NOMO-1 (cell line): ENCODE measurements around the gene HLCS.

Experiments
- DNase-seq, 2 experiments: peaks; one replicate each; lab custom pipeline; 2025; ENCODE audit not compliant: unreplicated experiment in 2 of 2; lab: John Stamatoyannopoulos, UW

HLCS gene

GRCh38 chr21:36889401-36889800 is 77.1 kb downstream of the HLCS start:
- DNase-seq = no peak

- no peak for DNase-seq
Observed at GRCh38 chr21:36888466-36888865, 78.0 kb downstream of the HLCS start.

- no peak for DNase-seq
Observed at GRCh38 chr21:36887963-36888362, 78.5 kb downstream of the HLCS start.

DNA sequence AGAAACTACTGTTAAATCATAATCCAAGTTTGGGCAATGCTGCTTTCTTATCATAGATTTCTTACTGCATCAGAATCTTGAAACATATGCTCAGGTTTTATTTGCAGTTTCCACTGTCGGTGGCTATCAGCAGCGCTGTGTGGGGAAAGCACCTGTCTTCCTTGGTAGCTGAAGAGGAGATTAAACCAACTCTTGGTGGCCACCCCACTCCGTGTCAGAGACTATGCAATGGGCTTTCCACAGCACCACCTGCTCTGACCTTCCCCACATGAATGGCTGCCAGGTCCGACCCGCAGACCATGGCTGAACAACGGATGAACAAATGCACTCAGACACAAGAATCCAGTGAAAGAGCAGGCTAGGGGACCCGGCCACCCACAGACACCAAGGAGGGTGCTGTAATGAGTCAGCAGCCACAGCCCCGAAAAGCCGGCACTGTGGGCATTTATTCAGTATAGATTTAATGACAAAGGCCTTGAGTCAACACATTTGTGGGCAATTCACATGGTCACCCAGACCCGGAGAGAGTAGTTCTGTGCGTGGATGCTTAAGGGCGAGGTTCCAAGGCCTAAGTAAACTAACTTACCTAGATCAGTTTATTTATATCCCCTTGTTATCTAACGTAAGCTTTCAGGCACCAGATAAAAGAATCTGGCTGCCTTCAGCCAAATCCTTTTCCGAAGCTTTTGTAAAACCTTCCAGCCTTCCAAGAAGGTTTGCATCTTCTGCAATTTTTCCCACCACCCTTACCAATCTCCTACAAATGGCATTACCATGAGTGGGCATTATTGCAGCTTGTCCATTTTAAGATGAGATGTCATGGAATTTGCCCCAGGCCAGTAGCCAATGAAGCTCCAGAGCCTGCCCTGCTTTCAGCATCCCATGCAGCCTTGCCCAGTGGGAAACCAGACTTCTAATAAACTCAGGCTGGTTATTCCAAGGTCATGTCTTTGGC is 82.7 kb downstream of the HLCS start:
- no peak for DNase-seq

DNA sequence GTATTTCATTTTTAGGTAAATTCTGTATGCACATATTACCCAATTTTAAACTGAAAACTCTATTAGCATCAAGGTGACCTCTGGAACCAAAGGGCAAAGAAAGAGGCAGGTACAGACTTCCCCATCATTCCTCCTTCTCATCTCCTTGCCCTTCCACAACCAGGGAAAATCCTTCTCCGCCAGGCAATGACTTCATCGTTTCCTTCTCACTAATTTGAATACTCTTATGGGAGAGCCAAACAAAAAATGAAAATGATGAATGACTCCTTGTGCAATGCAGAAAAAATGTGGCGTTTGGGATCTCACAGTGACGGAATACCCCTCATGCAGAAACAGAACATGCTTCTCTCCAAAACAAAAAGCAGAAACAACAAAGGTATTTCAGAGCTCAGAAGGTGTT is 83.7 kb downstream of the HLCS start:
- no peak for DNase-seq

GRCh38 chr21:36881228-36881627 is 85.2 kb downstream of the HLCS start:
- no peak for DNase-seq

DNA sequence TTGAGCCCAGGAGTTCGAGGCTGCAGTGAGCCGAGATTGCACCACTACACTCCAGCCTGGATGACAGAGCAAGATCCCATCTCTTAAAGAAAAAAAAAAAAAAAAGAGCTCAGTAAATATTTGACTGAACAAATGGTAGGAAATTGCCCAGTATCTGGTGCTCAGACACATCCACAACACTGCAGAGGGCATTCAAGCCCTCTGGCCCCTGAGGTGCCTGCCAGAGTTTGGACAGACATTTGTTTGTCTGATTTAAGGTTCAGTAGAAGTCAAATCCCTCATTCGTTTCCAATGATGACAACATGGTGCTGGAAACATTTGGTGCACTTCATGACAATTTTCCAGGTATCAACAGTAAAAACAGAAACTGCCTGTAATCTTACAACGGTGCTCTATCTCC is 86.6 kb downstream of the HLCS start:
- DNase-seq = no peak

DNA sequence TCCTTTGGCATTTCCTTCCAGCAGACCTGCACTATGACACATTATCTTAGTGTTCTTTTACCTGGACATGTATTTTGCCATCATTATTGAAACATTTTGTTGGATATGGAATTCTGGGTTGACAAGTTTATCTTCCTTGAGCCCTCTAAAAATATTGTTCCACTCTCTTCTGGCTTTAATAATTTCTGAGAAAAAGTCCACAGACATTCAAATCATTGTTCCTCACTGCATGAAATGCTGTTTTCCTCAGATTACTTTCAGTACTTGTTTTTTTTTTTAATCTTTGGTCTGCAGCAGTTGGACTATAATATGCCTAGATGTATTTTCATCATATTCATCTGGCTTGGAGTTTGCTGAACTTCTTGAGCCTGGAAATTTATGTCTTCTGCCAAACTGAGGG is 88.7 kb downstream of the HLCS start:
- no peak for DNase-seq

DNA sequence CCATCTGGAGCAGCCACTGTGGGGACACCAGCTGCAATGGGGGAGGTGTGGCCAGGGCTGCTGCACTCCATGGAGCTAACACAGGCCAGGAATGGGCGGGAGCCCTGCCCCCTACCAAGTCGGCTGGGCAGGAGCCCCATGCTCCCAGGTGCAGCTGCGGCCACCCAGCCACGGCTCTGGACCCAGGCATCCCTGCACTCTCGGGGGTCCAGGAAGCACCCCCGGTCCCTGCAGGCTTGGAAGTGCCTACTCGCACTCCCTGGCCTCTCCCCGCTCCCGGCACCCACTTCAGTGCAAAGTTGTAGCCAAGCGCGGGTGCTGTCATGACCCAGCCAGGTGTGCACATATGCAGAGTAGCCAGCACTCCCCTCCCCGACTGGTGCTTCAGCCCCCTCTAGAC is 91.8 kb downstream of the HLCS start:
- DNase-seq = no peak

GRCh38 chr21:36873513-36873912 is 93.0 kb downstream of the HLCS start:
- no peak for DNase-seq

GRCh38 chr21:36867291-36867905 is 99.1 kb downstream of the HLCS start:
- no peak for DNase-seq

- no peak for DNase-seq
Observed at GRCh38 chr21:36866419-36866818, 100.0 kb downstream of the HLCS start.

GRCh38 chr21:36864974-36865373 is 101.5 kb downstream of the HLCS start:
- no peak for DNase-seq

GRCh38 chr21:36863260-36863659 is 103.2 kb downstream of the HLCS start:
- DNase-seq = no peak

- DNase-seq = no peak
Observed at GRCh38 chr21:36861595-36862323, 104.7 kb downstream of the HLCS start.

GRCh38 chr21:36860736-36861594 is 105.5 kb downstream of the HLCS start:
- DNase-seq = no peak

DNA sequence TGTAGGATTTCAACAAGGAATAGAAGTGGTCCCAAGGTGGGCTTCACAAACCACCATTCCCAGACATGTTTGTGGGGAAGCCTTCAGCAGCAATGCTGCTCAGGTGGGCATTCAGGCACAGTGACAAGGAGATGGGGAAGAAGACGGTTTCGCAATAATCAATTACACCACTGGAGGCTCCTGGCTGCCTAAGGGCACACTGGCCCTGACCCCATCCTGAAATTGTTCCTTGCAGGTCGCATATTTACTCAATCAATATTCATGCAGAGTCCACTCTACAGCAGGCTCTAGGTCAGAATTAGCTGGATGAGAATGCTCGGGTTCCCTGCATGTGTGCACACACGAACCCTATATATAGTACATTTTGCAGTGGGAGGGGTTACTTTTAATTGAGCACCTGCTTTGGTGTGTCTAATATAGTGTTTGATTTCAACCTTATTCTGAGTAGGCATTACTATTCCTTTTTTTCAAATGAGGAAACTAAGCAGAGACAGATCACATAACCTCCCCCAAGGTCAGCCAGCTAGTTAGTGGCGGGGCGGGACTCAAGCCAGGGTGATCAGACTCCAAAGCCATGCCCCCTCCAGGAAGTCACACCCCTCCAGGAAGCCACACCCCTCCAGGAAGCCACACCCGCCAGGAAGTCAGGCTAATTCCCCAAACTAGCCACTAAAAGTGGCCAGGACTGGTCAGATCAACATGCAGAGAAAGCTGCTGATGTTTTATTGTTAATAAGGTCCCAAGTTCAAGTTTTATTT is 106.5 kb downstream of the HLCS start:
- DNase-seq = peak; percentile 93

DNA sequence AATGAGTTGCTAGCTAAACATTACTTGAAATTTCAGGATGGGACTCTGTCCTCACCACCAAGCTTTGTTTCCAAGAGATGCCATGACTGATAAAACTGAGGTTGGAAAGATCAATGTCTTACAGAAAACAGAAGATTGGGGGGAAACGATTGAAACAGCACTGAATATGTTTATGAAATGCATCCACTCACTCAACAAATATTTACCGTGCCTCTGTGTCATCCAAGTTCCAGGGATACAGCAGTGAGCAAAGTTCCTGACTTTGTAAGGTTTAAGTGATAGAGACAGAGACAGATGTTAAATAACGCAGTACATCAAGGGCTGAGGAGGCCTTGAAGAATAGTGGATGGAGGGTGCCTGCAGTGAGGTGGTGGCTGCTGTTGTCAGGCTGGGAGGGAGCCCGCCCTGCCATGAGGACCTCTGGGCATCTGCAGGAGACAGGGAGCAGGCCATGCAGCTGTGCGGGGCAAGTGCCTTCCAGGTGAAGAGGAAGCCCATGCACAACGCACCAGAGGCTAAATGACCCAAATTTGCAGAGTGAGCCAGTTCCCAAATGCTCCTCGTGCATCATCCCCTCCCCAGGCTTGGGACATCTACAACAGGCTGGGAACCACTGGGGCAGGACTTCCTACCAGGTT is 108.0 kb downstream of the HLCS start:
- DNase-seq = no peak

DNA sequence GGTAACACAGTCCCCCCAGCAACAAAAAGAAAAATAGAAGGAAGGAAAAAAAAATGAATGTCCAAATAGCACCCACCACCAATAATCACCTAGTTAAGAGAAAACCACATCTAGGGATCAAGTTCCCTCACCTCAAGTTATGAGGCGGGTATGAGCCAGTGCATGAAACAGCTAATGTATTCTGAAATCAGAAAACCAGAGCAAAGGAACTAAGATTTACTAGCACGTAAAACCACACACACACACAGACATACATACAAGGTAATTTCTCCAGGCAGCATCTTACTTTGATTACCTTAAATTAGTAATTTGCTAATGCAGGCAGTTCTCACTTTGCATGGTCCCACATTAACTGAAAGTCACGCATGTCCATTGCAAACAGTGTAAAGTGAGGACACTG is 109.8 kb downstream of the HLCS start:
- no peak for DNase-seq
